HCT116 (cell line): ENCODE results near the gene ATXN7L2. TPM values are rescaled to one million over a fixed set of nuclear protein-coding genes. Genes with fewer than 3 reads are reported as not detected.

Source experiments
- ATAC-seq: fragments of 200-7000 bp; cut with Tn5 transposase; 2 replicates; pipeline ENCODE4 v1.9.1; 2020; ENCODE audit warnings: mild to moderate bottlenecking, moderate library complexity
- BruUV-seq: library from RNA; stranded (reverse); fragments of 400-500 nt; replicated peaks from 2 replicates; lab custom pipeline; 2021; lab: Mats Ljungman, UMichigan
- CTCF ChIA-PET: fragments of 300-600 bp; sonication (Branson Sonifier 250); formaldehyde crosslinking; loops from one replicate; lab custom pipeline; 2021; ENCODE audit warnings: antibody characterized with exemption; lab: Charles Lee
- POLR2A ChIA-PET: fragments of 300-600, 350-600 bp; sonication (Branson Sonifier 250); formaldehyde crosslinking; loops from one replicate; lab custom pipeline; 2021; ENCODE audit warnings: antibody characterized with exemption; lab: Charles Lee
- RAD21 ChIA-PET, 2 experiments: fragments of 300-600 bp; sonication (Branson Sonifier 250); formaldehyde crosslinking; loops; one replicate each; lab custom pipeline; 2023; ENCODE audit warnings: low total read pairs in 2 of 2; ENCODE audit not compliant: uncharacterized antibody in 2 of 2, unreplicated experiment in 2 of 2, low non-redundant PET in 1 of 2; lab: Charles Lee
- DNase-seq: peaks from one replicate; pipeline ENCODE4 v3.0.0-alpha.2; 2010; ENCODE audit warnings: low read depth, low spot score
- H2AFZ ChIP-seq: fragments of 200-600 bp; shearing (Covaris generic), sonication (generic); 2 replicates; pipeline ENCODE4 v1.6.1; 2017; ENCODE audit warnings: low read depth, mixed run types, mixed read lengths, antibody characterized with exemption, low read length; ENCODE audit not compliant: poor library complexity, severe bottlenecking
- H3K27ac ChIP-seq: 2 replicates; pipeline ENCODE4 v1.5.1; 2012; ENCODE audit warnings: low read depth, low read length
- H3K27me3 ChIP-seq: fragments of 200-600 bp; sonication (generic); 2 replicates; pipeline ENCODE4 v1.6.1; 2016; ENCODE audit warnings: mixed run types, low read length, mixed read lengths; ENCODE audit not compliant: insufficient read depth
- H3K36me3 ChIP-seq, 2 experiments: fragments of 200-500 bp in 1 of 2; fragments of 200-600 bp in 1 of 2; sonication (Bioruptor generic) in 1 of 2; sonication (generic) in 1 of 2; 2 replicates each; pipeline versions ENCODE4 v1.5.1 to v1.6.1; 2014 to 2016; ENCODE audit warnings: low read length in 2 of 2, inconsistent platforms in 1 of 2, mixed read lengths in 1 of 2, mixed run types in 1 of 2; ENCODE audit not compliant: insufficient read depth in 2 of 2, control insufficient read depth in 1 of 2
- H3K4me1 ChIP-seq, 2 experiments: fragments of 200-600 bp in 1 of 2; sonication (generic) in 1 of 2; 2 replicates each; pipeline versions ENCODE4 v1.5.1 to v1.6.1; 2012 to 2017; ENCODE audit warnings: low read length in 2 of 2, inconsistent platforms in 1 of 2, mild to moderate bottlenecking in 1 of 2, mixed read lengths in 1 of 2, mixed run types in 1 of 2, moderate library complexity in 1 of 2; ENCODE audit not compliant: insufficient read depth in 2 of 2, control insufficient read depth in 1 of 2
- H3K4me2 ChIP-seq: fragments of 200-600 bp; sonication (generic); 2 replicates; pipeline ENCODE4 v1.6.1; 2017; ENCODE audit warnings: mixed run types, low read length, mixed read lengths
- H3K4me3 ChIP-seq, 2 experiments: fragments of 200-600 bp in 1 of 2; sonication (generic) in 1 of 2; replicated peaks in 1 of 2; 2 replicates each; pipeline ENCODE4 v1.5.1; 2011 to 2016; ENCODE audit warnings: low read length in 2 of 2, control low read depth in 1 of 2, low read depth in 1 of 2, mild to moderate bottlenecking in 1 of 2, mixed read lengths in 1 of 2, mixed run types in 1 of 2
- H3K79me2 ChIP-seq: fragments of 200-600 bp; sonication (generic); 2 replicates; pipeline ENCODE4 v1.6.1; 2017; ENCODE audit warnings: mild to moderate bottlenecking, mixed run types, low read length, moderate library complexity, mixed read lengths; ENCODE audit not compliant: insufficient read depth
- H3K9ac ChIP-seq: fragments of 200-600 bp; sonication (generic); 2 replicates; pipeline ENCODE4 v1.6.1; 2016; ENCODE audit warnings: low read length, mixed read lengths
- H3K9me2 ChIP-seq: fragments of 200-600 bp; sonication (generic), shearing (Covaris generic); 2 replicates; pipeline ENCODE4 v1.6.1; 2017; ENCODE audit warnings: mixed run types, mild to moderate bottlenecking, moderate library complexity; ENCODE audit not compliant: insufficient read depth
- H3K9me3 ChIP-seq, 2 experiments: fragments of 200-500 bp in 1 of 2; fragments of 200-600 bp in 1 of 2; sonication (Bioruptor generic) in 1 of 2; sonication (generic) in 1 of 2; 2 replicates each; pipeline ENCODE4 v1.6.1; 2014 to 2017; ENCODE audit warnings: low read length in 2 of 2, mixed read lengths in 2 of 2, inconsistent platforms in 1 of 2, low read depth in 1 of 2, mild to moderate bottlenecking in 1 of 2, mixed run types in 1 of 2, moderate library complexity in 1 of 2; ENCODE audit not compliant: control insufficient read depth in 1 of 2, insufficient read depth in 1 of 2
- H4K20me1 ChIP-seq: fragments of 200-600 bp; sonication (generic), shearing (Covaris generic); 2 replicates; pipeline ENCODE4 v1.6.1; 2017; ENCODE audit warnings: mixed run types, mild to moderate bottlenecking, moderate library complexity; ENCODE audit not compliant: insufficient read depth
- CBX3 ChIP-seq: IDR thresholded peaks from 2 replicates; pipeline ENCODE4 v1.6.1; 2012; ENCODE audit warnings: low read depth
- CEBPB ChIP-seq: IDR thresholded peaks from 2 replicates; pipeline ENCODE4 v1.6.1; 2012; ENCODE audit warnings: low read depth
- EGR1 ChIP-seq: IDR thresholded peaks from 2 replicates; pipeline ENCODE4 v1.6.1; 2012; ENCODE audit warnings: low read depth
- ELF1 ChIP-seq: IDR thresholded peaks from 2 replicates; pipeline ENCODE4 v1.6.1; 2012; ENCODE audit warnings: low read depth, borderline replicate concordance
- EZH2 ChIP-seq: fragments of 200-600 bp; sonication (generic); IDR thresholded peaks from 2 replicates; pipeline ENCODE4 v1.6.1; 2017; ENCODE audit warnings: antibody characterized with exemption, mixed run types
- FOSL1 ChIP-seq: IDR thresholded peaks from 2 replicates; pipeline ENCODE4 v1.6.1; 2012; ENCODE audit warnings: low read depth
- JUND ChIP-seq: IDR thresholded peaks from 2 replicates; pipeline ENCODE4 v1.6.1; 2012
- MAX ChIP-seq: IDR thresholded peaks from 2 replicates; pipeline ENCODE4 v1.6.1; 2012
- POLR2AphosphoS5 ChIP-seq: IDR thresholded peaks from 2 replicates; pipeline ENCODE4 v1.6.1; 2011; ENCODE audit warnings: mild to moderate bottlenecking, low read depth, low read length, moderate library complexity
- RAD21 ChIP-seq: IDR thresholded peaks from 2 replicates; pipeline ENCODE4 v1.6.1; 2012; ENCODE audit warnings: low read depth, mild to moderate bottlenecking
- SIN3A ChIP-seq: IDR thresholded peaks from 2 replicates; pipeline ENCODE4 v1.6.1; 2012; ENCODE audit warnings: low read depth
- SP1 ChIP-seq: IDR thresholded peaks from 2 replicates; pipeline ENCODE4 v1.6.1; 2012; ENCODE audit warnings: low read depth
- SRF ChIP-seq: IDR thresholded peaks from 2 replicates; pipeline ENCODE4 v1.6.1; 2012; ENCODE audit warnings: low read depth
- TCF7L2 ChIP-seq: IDR thresholded peaks from 2 replicates; pipeline ENCODE4 v1.7.0; 2011; ENCODE audit warnings: borderline replicate concordance, inconsistent platforms; ENCODE audit not compliant: insufficient read depth, insufficient read length; ENCODE audit errors: extremely low read depth
- YY1 ChIP-seq: IDR thresholded peaks from 2 replicates; pipeline ENCODE4 v1.6.1; 2011; ENCODE audit warnings: low read length, low read depth, moderate library complexity, mild to moderate bottlenecking; ENCODE audit not compliant: insufficient replicate concordance; ENCODE audit errors: extremely low read depth
- ZNF274 ChIP-seq: fragments of 200-500 bp; sonication (Bioruptor generic); IDR thresholded peaks from 2 replicates; pipeline ENCODE4 v1.6.1; 2014; ENCODE audit warnings: mild to moderate bottlenecking, low read depth, low read length, inconsistent platforms
- intact Hi-C: fragments of 100-400 bp; cut with micrococcal nuclease; formaldehyde crosslinking; loops from 2 replicates; pipeline ENCODE4 v1.10.0; 2022
- total RNA-seq: library from RNA; stranded (reverse); gene quantifications from one replicate; pipeline ENCODE4 v1.2.1, GENCODE V29; 2021; ENCODE audit not compliant: unreplicated experiment
- TF ChIP-seq, protein P1 (sequence below), 3 experiments: fragments of 200-600 bp in 1 of 3; sonication (generic) in 1 of 3; IDR thresholded peaks in 2 of 3; conservative IDR thresholded peaks in 1 of 3; 2 replicates each; pipeline ENCODE4 v1.5.1; 2012 to 2017; ENCODE audit warnings: low read depth in 2 of 3, low read length in 2 of 3, antibody characterized with exemption in 1 of 3, borderline replicate concordance in 1 of 3, control low read depth in 1 of 3, mild to moderate bottlenecking in 1 of 3, mixed read lengths in 1 of 3, mixed run types in 1 of 3, moderate library complexity in 1 of 3; ENCODE audit not compliant: insufficient read depth in 1 of 3
- TF ChIP-seq, protein P2 (sequence below): IDR thresholded peaks from 2 replicates; pipeline ENCODE4 v1.6.1; 2011; ENCODE audit warnings: mild to moderate bottlenecking, low read length, moderate library complexity; ENCODE audit not compliant: insufficient replicate concordance; ENCODE audit errors: extremely low read depth

Gene ATXN7L2
- total RNA-seq, 1 experiment from 2014 or later = 7.2 TPM

DNA sequence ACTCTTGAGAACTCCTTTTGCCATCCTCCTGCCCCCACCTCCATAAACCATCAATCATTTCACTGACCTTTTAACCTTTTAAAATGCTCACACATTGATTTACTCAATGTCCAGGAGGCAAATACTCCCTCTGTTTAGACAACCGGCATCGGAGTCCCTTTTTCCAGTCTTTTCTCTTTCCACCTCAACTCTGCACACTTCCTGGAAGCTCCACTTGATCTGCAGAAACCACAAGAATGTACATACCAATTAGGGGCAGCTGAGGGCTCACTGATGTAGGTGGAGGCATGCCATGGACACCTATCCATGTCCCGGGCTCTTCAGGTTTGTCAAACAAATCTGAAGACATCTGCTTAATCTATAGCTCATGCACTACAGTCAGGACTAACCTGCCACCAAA is 31.1 kb downstream of the ATXN7L2 start:
- intact Hi-C loops = no loop called here
- Histone ChIP-seq H3K4me3 (no peak overlapping the region), H4K20me1 (no peaks in the 10 kb centered on the region), H3K9ac (no peak overlapping the region), H3K9me2 (no peaks in the 10 kb centered on the region), H2AFZ (no peak overlapping the region), H3K4me2 (no peak overlapping the region), H3K27ac (no peak overlapping the region), H3K36me3 (no peaks in the 10 kb centered on the region), H3K4me1 (peaks cover 6 to 10% of the 10 kb centered on the region in 2 experiments; a peak in 3 of 4 replicates), H3K79me2 (no peaks in the 10 kb centered on the region), H3K9me3 (no peaks in the 10 kb centered on the region), H3K27me3 (peaks cover 6% of the 10 kb centered on the region; the same call in 1 of the 2 replicates)
- ChIA-PET CTCF (interaction anchor here (1.2 to 2.0 kb wide), 4 partner anchors 15 to 24 kb away, joined by 4 to 8 read pairs (median 6); partner anchors contain the start of gene CYB561D1), RAD21 (no interaction called here), POLR2A (no interaction called here)
- no TSS peak for BruUV-seq
- no peak for DNase-seq
- TF ChIP-seq ZNF274 = no peak
- TF ChIP-seq SIN3A = no peak
- TF ChIP-seq POLR2AphosphoS5 = no peak
- no peak for TF ChIP-seq EGR1
- TF ChIP-seq SP1 = no peak
- no peak for TF ChIP-seq TCF7L2
- no peak for TF ChIP-seq CEBPB
- no peak for TF ChIP-seq CBX3
- no peak for TF ChIP-seq RAD21
- TF ChIP-seq EZH2 = no peak
- TF ChIP-seq YY1 = no peak
- TF ChIP-seq MAX = no peak
- TF ChIP-seq, protein P1, sequence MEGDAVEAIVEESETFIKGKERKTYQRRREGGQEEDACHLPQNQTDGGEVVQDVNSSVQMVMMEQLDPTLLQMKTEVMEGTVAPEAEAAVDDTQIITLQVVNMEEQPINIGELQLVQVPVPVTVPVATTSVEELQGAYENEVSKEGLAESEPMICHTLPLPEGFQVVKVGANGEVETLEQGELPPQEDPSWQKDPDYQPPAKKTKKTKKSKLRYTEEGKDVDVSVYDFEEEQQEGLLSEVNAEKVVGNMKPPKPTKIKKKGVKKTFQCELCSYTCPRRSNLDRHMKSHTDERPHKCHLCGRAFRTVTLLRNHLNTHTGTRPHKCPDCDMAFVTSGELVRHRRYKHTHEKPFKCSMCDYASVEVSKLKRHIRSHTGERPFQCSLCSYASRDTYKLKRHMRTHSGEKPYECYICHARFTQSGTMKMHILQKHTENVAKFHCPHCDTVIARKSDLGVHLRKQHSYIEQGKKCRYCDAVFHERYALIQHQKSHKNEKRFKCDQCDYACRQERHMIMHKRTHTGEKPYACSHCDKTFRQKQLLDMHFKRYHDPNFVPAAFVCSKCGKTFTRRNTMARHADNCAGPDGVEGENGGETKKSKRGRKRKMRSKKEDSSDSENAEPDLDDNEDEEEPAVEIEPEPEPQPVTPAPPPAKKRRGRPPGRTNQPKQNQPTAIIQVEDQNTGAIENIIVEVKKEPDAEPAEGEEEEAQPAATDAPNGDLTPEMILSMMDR (IDR thresholded peaks at IDR 0.05 in 2 of 3, conservative IDR thresholded peaks at IDR 0.05 in 1 of 3; ENCODE audit: borderline replicate concordance in 1 of 3, insufficient read depth in 1 of 3, low read depth in 2 of 3, low read length in 2 of 3) = no peak
- TF ChIP-seq FOSL1 = no peak
- TF ChIP-seq SRF = no peak
- TF ChIP-seq ELF1 = no peak
- no peak for TF ChIP-seq JUND
- TF ChIP-seq, protein P2, sequence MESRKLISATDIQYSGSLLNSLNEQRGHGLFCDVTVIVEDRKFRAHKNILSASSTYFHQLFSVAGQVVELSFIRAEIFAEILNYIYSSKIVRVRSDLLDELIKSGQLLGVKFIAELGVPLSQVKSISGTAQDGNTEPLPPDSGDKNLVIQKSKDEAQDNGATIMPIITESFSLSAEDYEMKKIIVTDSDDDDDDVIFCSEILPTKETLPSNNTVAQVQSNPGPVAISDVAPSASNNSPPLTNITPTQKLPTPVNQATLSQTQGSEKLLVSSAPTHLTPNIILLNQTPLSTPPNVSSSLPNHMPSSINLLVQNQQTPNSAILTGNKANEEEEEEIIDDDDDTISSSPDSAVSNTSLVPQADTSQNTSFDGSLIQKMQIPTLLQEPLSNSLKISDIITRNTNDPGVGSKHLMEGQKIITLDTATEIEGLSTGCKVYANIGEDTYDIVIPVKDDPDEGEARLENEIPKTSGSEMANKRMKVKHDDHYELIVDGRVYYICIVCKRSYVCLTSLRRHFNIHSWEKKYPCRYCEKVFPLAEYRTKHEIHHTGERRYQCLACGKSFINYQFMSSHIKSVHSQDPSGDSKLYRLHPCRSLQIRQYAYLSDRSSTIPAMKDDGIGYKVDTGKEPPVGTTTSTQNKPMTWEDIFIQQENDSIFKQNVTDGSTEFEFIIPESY = no peak
- 0 out of 2 replicates have a peak, but pooled peaks have one; percentile 30 for ATAC-seq
